ENCODE measurements around the gene HNRNPL.

DNA sequence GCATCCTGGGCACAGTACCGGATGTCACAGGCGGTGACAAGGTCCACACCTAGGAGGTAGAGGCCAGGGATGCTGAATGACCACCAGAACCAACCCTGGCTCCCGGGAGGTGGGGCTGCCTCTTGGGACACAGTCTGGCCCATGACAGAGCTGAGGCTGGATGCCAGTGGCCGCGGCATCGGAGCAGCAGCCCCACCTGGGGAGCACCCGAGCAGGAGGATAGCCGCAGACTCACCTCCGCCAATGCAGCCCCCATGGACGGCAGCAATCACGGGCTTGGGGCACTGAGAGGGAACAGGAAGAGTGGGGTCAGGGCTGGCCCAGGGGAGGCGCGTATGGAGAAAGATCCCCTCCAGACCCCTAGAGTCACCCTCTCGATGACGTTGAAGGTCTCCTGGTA, 32.7 kb downstream of the HNRNPL start:
- TF ChIP-seq, protein P1, sequence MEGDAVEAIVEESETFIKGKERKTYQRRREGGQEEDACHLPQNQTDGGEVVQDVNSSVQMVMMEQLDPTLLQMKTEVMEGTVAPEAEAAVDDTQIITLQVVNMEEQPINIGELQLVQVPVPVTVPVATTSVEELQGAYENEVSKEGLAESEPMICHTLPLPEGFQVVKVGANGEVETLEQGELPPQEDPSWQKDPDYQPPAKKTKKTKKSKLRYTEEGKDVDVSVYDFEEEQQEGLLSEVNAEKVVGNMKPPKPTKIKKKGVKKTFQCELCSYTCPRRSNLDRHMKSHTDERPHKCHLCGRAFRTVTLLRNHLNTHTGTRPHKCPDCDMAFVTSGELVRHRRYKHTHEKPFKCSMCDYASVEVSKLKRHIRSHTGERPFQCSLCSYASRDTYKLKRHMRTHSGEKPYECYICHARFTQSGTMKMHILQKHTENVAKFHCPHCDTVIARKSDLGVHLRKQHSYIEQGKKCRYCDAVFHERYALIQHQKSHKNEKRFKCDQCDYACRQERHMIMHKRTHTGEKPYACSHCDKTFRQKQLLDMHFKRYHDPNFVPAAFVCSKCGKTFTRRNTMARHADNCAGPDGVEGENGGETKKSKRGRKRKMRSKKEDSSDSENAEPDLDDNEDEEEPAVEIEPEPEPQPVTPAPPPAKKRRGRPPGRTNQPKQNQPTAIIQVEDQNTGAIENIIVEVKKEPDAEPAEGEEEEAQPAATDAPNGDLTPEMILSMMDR (conservative IDR thresholded peaks at IDR 0.05 in 1 of 2, IDR thresholded peaks at IDR 0.05 in 1 of 2; ENCODE audit: extremely low read depth in 1 of 2, insufficient read depth in 1 of 2, low read depth in 1 of 2, low read length in 2 of 2) = no peak
- TF ChIP-seq EZH2 (IDR thresholded peaks at IDR 0.05; ENCODE audit: borderline replicate concordance, low read length) = no peak

All from mammary epithelial cell (primary cell).